D721Med (cell line): ENCODE measurements around the gene TMEM151A.
A peak's percentile ranks its signal among the peaks of the same experiment; 100 is the strongest.
"Not testable (repeated sequence)": the region's sequence is repeated elsewhere in the genome, so short reads cannot be mapped to it uniquely, and the experiment has no call there.

ENCODE experiments used
- DNase-seq: peaks from one replicate; pipeline ENCODE4 v3.0.0; 2011; ENCODE audit warnings: low spot score; ENCODE audit not compliant: insufficient read length
- FAIRE-seq: peaks from 2 replicates; lab custom pipeline; 2011; peaks lifted over from hg19 to GRCh38; lab: Jason Lieb, UNC
- TF ChIP-seq, protein P1 (sequence below): IDR thresholded peaks from 2 replicates; pipeline ENCODE4 v1.5.1; 2012; ENCODE audit warnings: mild to moderate bottlenecking, control low read depth; ENCODE audit not compliant: insufficient read depth; ENCODE audit errors: missing control alignments

Gene TMEM151A

DNA sequence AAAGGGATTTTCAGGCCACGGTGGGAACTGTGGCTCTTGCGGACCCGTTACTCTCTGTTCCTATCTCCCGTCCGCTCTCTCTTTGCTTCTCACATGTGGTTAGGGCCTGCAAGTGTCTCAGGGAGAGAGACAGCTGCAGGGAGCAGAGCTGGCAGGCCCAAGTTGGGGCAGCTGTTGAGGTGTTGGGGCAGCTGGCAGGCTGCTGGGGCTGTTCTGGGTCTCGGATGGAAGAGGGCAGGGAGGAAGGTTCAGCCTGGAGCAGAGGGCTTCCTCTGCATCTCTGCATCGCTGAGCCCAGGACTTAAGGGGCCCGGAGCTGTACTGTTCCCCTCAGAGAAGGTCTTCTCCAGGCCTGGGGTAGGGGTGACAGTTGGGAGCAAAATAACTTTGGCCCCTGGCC, 16.3 kb upstream of the TMEM151A start:
- TF ChIP-seq, protein P1, sequence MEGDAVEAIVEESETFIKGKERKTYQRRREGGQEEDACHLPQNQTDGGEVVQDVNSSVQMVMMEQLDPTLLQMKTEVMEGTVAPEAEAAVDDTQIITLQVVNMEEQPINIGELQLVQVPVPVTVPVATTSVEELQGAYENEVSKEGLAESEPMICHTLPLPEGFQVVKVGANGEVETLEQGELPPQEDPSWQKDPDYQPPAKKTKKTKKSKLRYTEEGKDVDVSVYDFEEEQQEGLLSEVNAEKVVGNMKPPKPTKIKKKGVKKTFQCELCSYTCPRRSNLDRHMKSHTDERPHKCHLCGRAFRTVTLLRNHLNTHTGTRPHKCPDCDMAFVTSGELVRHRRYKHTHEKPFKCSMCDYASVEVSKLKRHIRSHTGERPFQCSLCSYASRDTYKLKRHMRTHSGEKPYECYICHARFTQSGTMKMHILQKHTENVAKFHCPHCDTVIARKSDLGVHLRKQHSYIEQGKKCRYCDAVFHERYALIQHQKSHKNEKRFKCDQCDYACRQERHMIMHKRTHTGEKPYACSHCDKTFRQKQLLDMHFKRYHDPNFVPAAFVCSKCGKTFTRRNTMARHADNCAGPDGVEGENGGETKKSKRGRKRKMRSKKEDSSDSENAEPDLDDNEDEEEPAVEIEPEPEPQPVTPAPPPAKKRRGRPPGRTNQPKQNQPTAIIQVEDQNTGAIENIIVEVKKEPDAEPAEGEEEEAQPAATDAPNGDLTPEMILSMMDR, result no peak
- no peak for FAIRE-seq
- DNase-seq, result no peak

GRCh38 chr11:66275984-66276612, 15.6 kb upstream of the TMEM151A start:
- TF ChIP-seq, protein P1, result no peak
- DNase-seq (no peak), FAIRE-seq (no peak)

DNA sequence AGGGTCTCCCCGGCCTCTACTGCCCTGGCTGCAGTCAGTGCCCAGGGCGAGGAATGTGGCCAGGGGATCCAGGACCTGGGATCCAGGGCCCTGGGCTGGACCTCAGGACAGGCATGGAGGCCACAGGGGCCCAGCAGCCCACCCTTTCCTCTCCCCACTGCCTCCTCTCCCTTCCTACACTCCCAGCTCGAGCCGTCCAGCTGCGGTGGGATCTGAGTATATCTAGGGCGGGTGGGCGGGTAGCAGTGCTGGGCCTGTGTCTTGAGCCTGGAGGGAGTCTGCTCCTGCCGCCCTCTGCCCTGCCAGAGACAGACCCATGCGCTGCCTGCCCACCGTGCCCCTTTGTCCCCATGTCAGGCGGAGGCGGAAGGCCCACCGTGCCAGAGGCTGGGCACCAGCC, 15.1 kb upstream of the TMEM151A start:
- not testable (repeated sequence) for DNase-seq, FAIRE-seq

- FAIRE-seq, DNase-seq: not testable (repeated sequence)
These were observed 14.6 kb upstream of the TMEM151A start for GRCh38 chr11:66277064-66277463.

DNA sequence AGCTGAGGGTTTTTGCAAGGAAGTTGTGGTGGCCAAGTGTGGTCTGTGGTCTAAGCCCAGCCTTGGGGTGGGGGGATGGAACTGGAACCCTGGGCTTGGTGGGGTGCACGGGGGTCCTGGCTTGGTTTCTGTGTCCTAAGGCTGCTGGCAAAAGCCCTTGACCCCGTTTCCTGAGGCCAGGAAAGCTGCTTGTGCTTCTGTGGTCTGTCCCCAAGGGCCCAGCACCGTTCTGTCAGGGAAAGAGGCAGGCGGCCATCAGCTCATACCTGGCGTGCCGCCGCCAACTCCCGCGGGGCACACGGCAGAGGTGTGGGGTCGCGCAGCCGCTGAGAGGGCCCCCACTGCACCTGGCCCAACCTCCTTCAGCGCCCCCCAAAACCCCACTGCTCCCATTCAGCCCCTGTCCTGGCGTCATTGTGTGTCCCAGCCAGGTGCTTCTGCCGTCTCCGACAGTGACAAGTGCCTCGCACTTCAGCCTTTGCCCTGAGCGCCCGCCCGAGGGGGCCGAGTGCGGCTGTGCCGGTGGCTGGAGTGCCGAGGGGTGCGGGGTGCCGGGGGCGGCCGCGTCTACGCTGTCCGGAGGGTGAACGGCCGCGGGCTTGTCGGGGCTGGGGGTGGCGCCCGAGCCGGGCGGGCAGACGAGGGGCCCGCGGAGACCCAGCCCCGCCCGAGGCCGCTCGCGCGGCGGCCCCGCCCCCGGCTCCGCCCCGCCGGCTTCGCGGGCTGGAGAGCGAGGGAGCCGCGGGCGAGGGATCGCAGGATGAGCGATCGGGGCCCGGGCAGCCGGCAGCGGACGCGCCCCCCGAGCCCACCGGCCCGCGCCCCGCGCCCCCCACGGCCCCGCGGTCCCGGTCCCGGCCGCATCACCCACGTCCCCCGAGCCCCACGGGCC, 14.0 kb upstream of the TMEM151A start, which contains the start of gene CNIH2:
CNIH2 (plus strand) TSS at position 705 of the 892 bp plus-strand sequence. CDS start 282 bp downstream, outside the sequence.
- FAIRE-seq (no peak), DNase-seq (peak; percentile 77)

DNA sequence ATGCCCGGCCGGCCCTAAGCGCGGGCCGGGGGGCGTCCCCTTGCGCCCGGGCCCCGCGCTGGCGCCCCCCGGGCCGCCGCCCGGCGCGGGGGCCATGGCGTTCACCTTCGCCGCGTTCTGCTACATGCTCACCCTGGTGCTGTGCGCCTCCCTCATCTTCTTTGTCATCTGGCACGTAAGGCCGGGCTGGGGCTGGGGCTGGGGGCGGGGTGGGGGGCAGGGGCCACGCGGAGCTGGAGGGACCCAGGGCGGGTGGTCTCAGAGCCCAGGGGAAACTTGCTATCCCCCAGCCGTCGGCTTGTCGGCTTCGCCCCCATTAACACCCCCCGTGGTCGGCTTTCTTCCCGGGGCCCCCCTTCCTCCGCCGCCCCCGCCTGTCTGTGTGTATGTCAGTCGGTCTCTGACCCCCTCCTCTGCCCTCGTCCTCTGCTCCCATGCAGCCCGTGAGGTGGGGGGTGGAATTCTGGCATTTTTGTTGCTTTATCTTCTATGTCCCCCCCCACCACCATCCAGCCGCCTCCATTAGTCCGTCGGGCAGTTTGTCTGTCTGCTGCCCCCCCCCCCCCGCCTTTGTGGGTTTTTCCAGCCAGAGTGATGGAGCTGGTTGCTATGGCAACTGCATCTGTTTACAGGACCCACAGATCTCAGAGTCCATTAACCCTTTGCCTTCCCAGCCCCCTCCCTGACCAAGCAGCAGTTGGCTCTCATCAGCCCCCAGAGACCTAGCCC, 13.2 kb upstream of the TMEM151A start:
- TF ChIP-seq, protein P1, result no peak
- no peak for FAIRE-seq
- DNase-seq, result no peak

More for the DNA sequence above, 14.0 kb upstream of the TMEM151A start, which contains the start of gene CNIH2:
- TF ChIP-seq, protein P1, result no peak

GRCh38 chr11:66279092-66279734, 12.5 kb upstream of the TMEM151A start:
- TF ChIP-seq, protein P1, result no peak
- DNase-seq (no peak), FAIRE-seq (no peak)
